22Rv1 (cell line): Measurements from ENCODE around the gene FKBP15.

Source experiments
- CTCF ChIP-seq: fragments of 450-650 bp; IDR thresholded peaks from 2 replicates; pipeline ENCODE4 v1.5.1; 2017; ENCODE audit warnings: mild to moderate bottlenecking
- ZFX ChIP-seq: fragments of 450-650 bp; IDR thresholded peaks from 2 replicates; pipeline ENCODE4 v1.6.1; 2017; ENCODE audit warnings: antibody characterized with exemption, borderline replicate concordance

- TF ChIP-seq CTCF (no peak), ZFX (no peak)
Observed at GRCh38 chr9:113137196-113138168, 83.6 kb downstream of the FKBP15 start.
